Limb (tissue), 2 donors: Measurements from ENCODE around the gene DHH.

Experiments
- DNase-seq, 2 donors: peaks; one replicate each; pipeline ENCODE4 v3.0.0-alpha.2; 2016; ENCODE audit errors: extremely low spot score in 2 of 2

Gene DHH

DNA sequence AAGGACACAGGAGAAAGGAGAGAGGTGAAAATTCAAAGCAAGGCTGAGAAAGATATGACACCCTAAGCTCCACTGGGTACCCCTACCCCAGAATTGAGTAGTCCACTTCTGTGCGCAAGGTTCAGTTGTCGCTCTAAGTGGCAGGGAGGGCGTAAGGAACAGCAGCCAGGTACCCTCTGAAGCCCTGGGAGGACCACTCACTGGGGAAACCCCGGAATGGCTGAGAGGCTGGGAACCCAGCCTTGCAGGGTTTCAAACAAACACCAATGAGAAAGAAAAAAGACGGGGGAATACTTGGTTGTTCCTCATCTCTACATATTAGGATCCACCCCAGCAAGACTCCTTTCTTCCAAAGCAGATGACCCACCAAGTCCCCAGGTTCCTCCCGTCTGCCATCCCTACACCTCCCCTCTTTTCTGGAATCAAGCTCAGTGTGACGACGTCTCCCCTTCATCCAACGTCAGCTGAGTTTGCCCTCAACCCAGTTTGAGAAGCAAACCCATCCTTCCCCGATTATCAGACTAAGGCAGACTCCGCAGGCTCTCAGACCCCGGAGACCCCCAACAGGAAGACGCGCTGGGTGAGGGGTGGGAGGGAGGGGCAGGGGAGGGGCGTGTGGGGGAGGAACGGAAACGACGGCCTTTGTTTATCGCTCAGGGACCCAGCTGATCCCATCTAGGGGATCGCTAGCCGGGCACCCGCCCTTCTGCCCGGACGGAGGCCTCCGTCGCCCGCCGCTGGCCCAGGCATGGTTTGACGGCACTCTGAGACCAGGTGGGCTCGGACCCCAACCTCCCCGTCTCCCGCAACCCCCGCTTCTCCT lies 15.3 kb upstream of the DHH start:
- peak in 1 of 2 donors; percentile 76 for DNase-seq

DNA sequence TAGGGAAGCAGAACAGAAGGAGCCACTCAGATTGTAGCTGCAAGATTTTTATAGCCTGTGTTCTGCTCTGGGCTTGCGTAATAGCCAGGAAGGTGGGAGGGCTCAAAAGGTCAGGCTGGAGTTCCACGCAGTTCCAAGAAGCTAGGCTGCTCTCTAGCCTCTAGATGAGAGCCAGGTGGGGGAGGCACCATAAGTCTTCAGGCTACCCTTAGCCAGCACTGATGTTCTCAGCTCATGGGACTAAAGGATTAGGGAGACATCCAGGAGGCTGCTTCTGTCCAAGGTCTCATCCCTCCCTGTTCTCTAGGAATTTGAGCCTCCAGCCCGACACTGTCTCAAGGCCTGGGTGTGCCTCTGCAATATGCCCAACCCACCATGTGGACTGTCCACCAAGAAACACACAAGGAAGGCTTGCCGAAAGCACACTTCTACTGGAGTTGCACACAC lies 14.4 kb upstream of the DHH start:
- DNase-seq: no peak

DNA sequence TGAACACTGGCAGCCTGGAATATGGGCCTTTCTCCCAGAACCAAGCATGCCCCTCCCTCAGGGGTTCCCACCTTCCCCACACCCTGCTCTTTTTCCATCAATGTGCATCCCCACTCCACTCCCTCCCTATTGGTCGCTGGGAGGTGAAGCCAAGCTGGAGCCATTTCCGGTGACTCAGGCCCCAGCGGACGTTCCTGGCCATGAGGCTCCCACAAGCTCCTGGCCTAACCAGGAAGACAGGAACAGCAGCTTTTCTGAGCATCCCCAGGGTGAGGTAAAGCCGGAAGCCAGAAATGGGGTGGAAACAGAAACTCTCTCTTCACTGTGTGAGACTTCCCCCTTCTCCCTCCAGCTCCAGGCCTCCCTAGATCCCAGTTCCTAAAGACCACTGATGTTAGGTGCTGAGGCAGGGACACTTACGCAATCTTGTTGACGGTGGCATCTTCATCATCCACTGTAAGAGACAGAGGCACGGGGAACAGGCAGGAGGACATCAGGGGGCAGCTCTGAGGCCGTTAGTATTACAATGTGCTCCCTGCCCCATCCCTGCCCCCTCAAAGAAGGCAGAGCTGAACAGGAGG lies 11.0 kb upstream of the DHH start:
- no peak for DNase-seq

DNA sequence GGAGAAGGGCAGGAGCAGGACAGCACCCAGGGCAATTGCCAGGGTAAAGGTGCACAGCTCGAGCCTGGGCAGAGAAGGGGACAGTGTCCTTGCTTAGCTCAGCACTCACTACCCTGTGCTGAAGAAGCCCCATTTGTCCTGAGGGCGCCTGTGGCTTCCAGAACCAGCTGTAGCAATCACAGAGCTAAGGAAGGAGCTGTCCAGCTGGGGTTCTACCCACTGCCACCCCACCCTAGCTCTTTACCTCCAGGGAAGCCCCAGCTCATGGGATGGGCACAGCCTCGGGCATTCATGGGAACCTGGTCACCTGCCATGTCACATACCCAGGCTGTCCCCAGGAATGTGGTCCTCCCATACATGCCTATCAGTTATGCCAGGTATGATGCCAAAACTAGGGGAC lies 10.2 kb upstream of the DHH start:
- no peak for DNase-seq

DNA sequence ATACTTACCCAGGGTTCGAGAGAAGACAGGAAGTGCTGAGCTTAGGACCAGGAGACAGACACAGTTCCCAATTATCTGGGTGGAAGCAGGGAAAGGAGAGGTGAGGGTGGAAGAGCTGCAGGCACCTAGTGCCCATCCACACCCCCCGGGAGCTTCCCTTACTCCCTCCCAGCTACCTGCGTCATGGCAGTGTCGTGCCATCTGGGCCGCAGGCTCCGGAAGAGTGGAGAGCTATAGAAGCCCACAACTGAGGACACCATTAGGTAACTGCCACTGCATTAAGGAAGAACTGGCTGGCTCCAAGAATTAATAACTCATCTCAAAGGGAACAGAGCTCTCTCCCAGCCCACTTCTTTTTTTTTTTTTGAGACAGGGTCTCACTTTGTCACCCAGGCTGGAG lies 5.8 kb upstream of the DHH start:
- DNase-seq: no peak

DNA sequence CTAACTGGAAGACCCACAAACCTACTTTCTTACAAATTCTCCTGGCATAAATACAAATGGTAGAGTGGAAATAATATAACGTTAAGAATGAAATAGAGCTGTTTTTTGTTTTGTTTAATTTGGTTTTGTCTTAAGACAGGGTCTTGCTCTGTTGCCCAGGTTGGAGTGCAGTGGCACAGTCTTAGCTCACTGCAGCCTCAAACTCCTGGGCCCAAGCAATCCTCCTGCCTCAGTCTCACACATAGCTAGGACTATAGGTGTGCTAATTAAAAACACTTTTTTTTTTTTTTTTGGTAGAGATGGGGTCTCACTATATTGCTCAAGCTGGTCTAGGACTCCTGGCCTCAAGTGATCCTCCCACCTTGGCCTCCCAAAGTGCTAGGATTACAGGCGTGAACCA lies 4.1 kb upstream of the DHH start:
- no peak for DNase-seq

DNA sequence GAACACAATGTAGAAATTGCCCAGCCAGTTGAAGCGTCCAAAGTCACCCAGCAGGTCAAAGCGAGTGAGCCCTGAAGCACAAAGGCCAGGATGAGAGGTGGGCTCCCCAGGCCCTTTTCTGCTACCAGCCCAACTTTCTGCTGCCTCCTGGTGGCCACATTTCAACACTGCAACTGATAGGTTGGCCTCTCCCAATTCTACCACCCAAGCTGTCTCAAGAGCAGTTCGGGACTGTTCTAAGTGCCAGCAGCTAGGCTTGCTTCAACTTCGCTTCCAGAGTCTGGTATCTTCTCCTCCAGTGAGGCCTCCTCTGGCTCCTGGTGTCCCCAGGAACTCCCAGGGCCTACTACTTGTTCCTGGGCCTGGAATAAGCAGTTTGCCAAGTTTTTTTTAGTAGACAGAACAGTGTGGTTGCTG lies 3.4 kb upstream of the DHH start:
- DNase-seq: peak in 1 of 2 donors; percentile 62

DNA sequence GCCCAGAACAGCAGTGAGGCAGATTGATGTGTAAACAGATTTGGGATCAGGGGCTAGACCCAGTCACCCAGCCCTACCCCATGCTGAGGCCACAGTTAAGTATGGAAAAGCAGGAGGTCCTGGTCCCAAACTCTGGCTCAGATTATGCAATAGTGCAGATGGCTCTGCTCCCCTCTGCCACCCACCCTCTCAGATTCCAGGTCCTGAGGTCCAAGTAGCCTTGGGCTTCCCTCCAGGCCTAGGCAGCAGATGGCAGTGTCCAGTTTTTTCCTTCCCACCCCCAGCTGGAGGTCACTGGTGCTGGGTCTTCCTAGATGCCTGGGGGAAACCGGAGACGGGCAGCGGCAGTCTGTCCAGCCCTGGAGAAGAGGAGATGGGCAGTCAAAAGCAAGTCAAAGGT lies 2.8 kb upstream of the DHH start:
- no peak for DNase-seq

DNA sequence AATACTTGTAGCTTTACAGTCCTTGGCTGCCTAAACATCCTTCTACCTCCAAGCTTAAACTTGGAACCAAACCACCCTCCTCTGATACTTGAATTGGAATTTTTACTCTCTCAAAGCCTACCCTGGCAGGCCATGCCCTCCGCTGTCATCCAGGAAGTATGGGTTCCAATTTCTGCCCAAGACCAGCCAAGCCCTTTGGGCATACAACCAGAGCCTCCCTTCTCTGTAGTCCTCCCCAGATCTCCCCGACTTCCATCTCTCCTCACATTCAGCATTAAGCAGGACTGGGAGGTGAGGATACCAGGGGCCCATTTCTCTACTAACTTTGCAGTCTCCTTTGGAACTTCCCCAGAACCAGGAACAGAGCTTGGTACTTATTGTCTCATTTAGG lies 369 bp upstream of the DHH start:
- no peak for DNase-seq

DNA sequence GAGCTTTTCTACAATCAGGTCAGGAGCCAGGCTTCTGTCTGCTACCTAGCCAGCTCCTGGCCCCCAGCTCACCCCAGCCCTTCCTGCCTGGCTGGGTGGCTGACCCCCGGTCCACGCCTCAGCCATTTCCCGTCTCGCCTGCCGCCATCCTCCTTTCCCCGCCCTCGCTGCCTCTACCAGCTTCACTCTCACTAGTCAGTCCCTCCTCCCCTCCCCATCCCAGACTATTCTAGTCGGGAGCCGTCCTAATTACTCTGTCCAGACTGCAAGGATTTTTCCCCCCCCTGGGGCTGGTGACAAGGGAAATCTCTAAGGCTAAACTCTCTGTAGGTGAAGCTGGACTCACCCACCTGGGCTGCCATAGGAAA lies 825 bp downstream of the DHH start:
- DNase-seq: no peak

DNA sequence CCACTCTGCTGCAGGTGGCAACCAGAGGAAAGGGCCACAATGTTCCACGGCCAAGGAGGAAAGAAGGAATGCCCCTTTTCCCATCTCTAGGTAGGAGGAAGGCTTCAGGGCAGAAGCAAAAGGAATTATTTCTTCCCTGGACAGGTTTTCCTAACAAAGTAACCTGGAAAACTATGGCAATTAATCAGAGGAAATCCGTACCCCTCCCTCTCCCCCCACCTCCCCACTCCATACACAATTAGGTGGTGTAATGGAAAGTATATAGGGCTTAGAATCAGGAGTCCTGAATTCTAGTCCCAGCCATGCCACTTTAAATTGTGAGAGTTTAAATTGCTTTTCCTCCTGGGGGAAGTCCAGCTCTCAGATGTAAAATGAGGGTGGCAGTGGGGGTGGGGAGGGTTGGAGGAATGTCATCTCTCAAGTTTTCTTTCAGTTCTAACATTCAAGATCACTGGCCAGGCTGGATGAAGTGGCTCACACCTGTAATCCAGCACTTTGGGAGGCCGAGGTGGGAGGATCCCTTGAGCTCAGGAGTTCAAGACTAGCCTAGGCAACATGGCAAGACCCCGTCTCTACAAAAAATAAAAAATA lies 1.7 kb downstream of the DHH start:
- no peak for DNase-seq

DNA sequence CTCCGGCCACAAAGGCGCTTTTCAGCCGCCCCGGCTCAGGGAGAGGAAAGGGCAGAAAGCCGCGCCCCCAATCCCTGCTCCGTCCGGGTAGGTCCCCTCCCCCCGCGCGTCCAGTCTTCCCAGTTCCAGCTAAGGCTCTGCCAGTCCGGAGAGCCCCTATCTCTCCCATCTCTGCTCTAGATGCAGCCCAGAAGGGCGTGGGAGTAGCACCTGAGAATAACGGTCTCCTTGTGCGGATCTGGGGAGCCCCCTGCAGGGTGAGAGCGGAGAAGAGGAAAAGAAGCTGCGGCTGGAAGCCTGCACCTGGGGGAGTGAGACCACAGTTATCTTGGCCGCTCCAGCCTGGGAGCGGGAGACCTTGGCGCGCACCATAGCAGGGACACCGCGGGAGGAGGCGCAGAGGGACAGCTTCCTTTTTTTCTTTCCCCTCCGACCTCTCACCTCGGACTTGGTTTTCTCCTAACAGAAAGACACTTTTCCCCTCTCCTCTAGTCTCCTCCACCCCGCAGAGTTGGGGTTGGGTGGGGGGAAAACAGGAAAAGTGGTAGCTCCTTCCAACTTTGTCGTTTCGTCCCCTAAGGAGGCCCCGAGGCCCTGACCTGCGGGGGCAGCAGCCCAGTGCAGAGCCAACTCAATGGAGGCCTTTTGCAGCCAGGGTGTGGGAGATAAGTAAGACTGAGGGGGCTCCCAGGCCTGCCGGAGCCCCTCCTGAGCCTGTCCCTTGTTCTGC lies 2.4 kb downstream of the DHH start:
- peak in 1 of 2 donors; percentile 72 for DNase-seq

DNA sequence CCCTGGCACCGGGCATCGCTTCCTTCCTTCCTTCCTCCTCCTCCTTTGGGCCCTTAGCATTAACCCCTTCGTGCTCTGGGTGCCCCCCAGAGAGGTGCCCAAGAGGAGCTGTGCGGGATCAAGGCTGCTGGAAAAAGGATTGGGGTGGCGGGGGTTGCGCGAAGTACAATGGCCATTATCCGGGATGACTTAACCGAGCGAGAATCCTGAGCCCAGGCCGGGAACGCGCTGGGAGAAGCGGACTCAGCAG lies 2.8 kb downstream of the DHH start:
- no peak for DNase-seq

DNA sequence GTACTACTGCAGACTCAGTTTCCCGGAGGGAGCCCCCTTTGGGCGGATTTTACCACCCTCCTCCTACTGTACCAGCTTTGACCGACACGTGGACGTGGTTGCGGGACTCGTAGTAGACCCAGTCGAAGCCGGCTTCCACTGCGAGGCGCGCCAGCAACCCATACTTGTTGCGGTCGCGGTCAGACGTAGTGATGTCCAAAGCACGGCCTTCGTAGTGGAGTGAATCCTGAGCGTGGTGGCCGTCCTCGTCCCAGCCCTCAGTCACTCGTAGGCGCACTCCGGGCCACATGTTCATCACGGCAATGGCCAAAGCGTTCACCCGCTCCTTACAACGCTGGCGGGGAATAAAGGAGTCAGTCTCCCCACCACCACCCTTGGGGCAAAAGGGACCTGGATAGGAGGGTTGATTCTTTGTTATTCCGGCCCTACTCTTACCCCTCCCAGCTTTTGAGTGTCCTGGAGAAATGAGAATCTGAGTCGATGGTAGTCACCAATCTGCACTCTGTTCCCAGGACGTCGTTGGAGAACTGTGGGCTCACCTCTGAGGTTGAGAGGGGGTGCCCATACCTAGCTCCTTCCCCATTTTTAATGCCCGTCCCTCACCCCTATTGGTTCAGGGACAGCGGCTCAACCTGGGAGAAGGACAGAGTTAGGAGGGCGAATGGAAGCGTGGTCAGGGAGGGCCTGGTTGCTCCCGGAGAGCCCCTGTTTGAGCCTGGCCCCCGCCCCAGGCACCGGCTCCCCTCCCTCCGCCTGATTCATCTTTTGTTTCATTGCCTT lies 3.4 kb downstream of the DHH start:
- DNase-seq: no peak

DNA sequence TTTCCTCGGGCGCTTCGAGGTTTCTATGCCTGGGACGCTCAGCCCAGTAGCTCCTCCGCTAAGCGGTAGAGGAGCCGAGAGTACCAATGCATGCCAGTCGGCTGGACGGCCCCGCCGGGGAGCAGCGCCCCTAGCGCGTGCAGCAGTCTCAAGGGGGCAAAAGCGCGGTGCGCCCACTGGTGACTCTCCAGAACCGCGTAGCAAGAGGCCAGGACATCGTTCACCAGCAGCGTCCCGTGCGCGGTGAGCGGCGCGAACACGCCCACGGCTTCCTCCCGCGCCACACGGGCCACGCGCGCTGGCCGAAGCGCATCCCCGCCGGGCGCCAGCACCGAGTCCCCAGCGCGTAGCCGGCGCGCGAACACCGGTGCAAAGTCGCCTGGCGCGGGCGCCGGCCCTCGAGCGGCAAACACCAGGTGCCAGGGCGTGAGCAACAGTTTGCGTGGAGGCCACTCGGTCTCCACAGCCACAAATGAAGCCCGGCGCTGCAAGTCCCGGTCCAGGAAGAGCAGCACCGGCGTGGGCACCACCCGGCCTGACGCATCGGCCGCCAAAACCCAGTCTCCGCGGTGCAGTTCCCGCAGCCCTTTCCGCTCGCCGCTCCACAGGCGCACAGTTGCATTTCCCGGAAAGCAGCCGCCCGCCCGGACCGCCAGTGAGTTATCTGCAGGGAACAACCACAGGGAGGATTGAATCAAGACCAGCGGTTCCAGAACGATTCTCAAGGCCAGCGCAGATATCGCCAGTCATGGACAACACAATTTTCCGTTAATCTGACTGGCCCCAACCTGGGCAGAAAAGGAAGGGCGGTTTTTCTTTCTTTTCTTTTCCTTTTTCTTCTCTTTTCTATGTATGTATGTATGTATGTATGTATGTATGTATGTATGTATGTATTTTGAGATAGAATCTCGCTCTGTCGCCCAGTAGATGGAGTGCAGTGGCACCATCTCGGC lies 4.5 kb downstream of the DHH start:
- DNase-seq: peak in 1 of 2 donors; percentile 76

DNA sequence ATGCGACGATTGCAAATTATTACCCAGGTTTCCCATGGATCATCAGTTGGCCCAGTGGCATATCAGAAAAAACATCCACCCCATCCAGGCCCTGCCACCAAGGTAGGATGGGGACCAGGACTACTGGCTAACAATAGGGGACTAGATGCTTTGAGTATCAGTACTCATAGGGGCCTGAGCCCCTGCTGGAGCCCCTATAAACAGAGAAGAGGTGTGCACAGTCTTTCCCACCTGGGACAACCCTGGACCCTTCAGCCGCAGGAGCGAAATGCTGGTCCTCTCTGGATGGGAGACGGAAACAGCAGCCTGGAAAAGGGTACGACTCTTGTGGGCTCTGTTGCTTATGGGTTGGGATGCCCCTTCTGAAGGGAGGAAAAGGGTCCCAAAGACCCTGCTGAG lies 5.7 kb downstream of the DHH start:
- no peak for DNase-seq

DNA sequence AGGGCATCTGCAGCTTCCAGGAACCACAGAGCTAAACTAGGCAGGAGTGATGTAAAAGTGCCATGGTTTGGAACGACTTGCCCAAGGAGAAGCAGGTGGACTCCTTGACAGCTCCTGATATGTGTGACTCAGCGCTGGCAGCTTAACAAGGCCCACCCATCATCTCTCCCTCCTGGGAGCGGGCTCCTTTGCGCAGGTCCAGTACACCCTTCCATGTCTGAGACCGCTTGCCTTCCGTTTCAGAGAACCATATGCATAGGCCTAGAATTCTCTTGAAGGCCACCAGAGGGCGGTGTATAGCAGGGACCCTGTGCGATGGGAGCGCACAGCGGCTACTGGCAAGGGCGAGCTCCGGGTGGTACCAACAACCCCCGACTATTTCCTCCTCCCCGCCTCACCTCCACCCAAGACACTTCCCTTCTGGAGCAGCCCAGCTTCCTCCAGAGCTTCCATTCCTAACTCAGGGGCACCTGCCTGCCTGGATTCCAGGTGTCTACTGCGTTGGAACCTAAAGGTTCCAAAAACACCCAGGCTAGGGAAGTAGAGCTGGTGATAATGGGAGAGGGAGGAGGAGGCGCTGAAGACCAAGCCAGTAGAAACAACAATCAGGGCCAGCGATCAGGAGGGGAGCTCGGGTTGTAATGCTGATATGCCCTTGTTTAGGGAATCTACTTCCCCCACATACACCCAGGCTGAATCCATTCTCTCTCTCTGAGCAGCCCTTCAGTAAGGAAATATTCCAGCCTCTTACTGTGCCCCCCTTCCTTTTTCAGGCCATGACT lies 6.3 kb downstream of the DHH start:
- peak; percentile 81 to 86 for DNase-seq

DNA sequence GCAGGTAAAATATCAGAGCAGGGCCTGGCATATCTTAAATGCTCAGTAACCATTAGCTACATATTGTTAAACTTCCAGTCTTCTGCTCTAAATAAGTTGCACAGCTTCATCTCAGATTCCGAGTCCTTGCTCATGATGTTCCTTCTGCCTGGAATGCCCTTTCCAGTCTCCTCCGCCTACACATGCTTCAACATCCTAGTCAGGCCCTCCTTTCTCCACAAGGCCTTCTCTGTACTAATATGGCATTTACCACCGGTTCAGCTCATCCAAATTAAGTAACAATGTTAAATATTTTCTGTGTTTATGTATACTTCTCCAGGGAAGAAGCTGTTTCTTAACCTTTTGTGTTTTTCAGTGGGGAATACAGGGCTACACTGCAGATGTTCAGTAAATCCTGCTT lies 8.5 kb downstream of the DHH start:
- DNase-seq: no peak

DNA sequence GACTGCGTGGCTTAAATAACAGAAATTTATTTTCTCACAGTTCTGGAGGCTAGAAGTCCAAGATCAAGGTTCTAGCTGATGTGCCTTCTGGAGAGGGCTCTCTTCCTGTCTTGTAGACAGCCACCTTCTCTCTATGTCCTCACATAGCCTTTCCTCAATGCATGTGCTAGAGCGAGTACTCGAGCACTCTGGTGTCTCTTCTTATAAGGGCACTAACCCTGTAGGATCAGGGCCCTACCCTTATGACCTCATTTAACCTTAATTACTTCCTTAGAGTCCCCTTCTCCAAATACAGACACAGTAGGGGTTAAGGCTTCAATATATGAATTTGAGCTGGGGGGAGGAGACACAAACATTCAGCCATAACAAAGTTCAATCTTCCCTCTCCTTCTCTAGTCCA lies 10.2 kb downstream of the DHH start:
- DNase-seq: no peak

DNA sequence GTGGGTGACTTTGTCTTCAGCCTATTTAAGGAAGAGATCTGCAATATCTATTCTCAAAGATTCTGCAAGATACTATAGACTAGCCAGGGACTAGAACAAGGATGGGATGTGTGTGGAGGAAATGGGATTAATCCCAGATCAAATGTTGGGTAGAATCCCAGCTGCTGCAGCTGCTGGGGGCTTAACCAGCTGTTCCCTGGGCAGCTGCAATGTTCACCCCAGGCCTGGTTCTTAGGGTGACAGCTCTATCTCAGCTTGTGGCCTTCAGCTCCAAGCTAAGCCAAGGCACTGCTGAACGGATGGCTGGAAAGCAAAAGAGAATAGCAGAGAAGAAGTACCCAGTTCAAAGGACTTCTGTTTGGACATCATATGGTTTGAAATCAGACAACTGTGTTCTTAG lies 14.8 kb downstream of the DHH start:
- peak; percentile 52 to 55 for DNase-seq
